Esophagus mucosa (tissue), 1 donor: ENCODE measurements around the gene EBF4. TPM values are rescaled to one million over a fixed set of nuclear protein-coding genes. Genes with fewer than 3 reads are reported as not detected.

Experiments
- ATAC-seq: fragments of 200-7000 bp; cut with Tn5 transposase; one replicate; pipeline ENCODE4 v1.9.1; 2020
- total RNA-seq: library from RNA; stranded (reverse); gene quantifications from one replicate; pipeline ENCODE4 v1.2.4, GENCODE V29; 2023
- donor health status: DM: yes; HTN: yes; CAD: no.

Gene EBF4
- total RNA-seq, 1 donor from 2014 or later: 1.7 TPM

- ATAC-seq: no peak
Observed at GRCh38 chr20:2745060-2745910, 52.7 kb downstream of the EBF4 start.

DNA sequence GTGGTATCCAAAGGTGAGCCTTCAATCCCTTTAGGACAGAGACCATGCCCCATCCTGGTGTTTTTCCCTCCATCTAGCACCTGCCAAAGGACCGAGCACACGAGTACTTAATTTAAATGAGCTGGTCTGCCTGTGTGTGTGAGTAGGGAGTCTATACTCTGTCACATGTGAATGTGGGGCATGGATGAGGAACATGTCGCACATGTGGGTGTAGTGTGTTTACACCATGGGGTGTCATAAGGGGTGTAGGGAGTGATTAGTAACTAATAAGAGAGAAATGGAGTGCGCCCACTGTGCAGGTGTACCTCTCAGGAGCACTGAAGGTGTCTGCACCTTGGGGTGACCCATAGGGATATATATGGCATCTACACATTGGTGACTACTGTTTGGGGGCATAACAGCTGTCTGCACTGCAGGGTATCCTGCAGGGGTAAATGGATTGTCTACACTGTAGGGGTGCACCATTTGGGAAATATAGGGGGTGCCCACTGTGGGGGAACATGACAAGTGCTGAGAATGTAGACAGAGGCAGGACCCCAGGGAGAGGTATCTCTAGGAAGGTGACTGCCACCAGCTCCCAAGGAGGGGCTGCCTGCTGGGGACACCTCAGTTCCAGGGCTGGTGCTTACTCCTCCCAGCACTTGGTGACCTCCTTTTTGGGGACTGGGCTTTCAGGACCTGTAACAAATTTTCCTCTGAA lies 53.5 kb downstream of the EBF4 start:
- no peak for ATAC-seq

DNA sequence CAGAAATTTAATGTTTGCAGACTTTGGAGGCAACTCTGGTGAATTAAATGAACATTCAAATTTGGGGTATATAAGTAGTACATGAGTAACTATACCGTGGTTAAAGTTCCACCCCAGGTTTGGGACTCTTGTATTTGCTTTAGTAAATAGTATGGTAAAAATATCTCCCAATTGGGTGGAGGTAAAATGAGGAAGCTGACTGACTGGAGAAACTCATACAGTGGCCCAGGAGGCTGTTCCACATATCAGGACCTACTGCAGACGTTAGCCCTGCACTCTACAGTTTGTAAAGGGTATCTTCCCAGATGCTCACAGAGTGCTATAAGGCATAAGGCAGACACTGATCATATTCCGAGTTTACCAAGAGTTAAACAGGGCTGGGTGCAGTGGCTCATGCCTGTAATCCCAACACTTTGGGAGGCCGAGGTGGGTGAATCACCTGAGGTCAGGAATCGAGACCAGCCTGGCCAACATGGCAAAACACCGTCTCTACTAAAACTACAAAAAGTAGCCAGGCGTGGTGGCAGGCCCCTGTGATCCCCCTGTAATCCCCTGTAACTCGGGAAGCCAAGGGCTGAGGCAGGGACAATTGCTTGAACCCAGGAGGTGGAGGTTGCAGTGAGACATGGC lies 54.2 kb downstream of the EBF4 start:
- ATAC-seq: no peak

- no peak for ATAC-seq
Observed at GRCh38 chr20:2747676-2748235, 55.2 kb downstream of the EBF4 start.

DNA sequence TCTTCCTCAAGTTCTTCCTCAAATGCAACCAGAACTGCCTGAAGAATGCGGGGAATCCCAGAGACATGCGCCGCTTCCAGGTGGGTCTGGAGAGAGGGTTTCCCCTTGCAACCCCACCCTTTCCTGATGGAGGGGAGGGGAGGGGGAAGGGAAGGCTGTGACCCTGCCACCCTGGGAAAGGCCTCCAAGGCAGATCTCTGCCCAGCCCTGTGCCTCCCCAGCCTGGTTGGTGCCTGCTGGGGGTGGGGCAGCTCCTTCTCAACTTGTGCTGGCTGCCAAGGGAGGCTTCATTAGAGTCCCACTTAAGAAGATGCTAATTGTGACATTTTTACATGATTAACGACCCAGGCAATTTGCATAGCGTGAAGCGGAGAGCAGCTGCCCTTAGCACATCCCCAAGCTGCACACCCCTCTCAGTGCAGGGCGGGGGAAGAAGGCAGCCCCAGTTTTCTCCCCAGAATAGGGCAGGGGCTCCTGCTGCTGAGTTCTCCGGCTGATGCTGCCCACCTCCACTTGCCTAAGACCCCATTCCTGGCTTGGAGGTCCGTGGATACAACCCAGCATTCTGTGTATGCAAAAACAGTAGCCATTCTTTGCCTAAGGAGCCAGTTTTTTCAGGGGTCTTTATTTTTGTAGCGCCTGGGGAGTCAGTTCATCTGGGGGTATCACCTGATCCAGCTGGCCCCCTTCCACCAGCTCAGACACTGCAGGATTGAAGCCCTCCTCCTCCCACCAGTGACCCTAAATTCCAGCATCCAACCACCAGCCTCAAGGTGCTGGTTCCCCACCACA lies 56.2 kb downstream of the EBF4 start:
- ATAC-seq: no peak

GRCh38 chr20:2749343-2749950 lies 56.9 kb downstream of the EBF4 start:
- ATAC-seq: no peak

DNA sequence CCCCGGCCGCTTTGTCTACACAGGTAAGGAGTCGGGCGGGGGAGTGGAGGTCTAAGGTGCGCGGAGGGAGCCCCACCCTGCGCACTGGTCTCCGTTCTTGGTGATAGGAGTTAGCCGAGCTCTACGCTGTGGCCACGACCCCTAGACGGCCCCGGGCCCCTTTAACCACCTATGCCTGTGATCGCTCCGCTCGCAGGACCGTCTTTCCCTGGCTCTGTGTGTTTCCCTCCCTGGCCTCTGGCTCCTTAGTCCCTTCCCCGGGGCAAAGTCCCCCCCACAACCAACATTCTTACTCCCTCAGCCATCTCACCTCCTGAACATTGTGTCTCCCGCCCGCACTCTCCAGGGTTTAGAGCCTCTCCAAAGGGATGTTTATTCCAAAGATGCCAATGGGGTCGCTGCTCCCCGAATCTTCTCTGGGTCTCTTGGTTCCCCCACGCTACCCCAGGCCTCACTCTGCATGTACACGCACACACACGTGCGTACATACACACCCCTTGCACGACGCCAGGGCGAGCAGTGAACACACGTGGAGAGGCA lies 57.4 kb downstream of the EBF4 start:
- no peak for ATAC-seq

DNA sequence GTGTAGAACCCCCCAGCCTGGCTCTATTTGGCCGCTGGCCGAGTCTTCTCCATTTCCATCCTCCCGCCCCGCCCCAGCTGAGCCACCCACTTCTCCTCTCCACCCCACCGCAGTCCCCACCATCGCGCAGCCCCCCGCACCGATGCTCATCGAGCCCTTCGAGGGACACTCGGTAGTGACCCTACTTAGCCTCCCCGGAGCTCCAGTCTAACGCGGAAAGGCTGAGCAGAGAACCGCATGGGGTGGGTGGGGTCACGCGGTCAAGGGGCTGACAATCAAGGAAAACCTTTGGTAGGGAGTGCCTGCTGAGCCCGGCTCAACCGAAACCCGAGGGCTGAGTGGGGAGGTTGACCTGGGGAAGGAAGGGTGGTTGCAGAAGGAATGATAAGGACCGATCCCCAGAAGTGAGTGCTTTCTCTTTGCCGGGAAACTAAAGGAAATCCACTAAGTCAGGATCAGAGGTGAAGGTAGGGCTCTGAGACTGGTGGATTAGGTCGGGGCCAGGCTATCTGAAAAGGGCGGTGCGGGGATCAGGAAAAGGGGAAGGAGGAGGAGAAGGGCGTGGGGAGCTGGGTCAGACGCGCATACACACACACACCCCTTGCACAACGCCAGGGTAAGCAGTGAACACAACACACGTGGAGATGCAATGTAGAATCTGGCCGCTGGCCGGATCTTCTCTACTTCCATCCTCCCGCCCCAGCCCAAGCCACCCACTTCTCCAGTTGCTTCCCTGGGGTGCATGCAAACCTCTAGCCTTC lies 58.1 kb downstream of the EBF4 start:
- ATAC-seq: peak; percentile 70

GRCh38 chr20:2751347-2751877 lies 58.8 kb downstream of the EBF4 start:
- no peak for ATAC-seq

DNA sequence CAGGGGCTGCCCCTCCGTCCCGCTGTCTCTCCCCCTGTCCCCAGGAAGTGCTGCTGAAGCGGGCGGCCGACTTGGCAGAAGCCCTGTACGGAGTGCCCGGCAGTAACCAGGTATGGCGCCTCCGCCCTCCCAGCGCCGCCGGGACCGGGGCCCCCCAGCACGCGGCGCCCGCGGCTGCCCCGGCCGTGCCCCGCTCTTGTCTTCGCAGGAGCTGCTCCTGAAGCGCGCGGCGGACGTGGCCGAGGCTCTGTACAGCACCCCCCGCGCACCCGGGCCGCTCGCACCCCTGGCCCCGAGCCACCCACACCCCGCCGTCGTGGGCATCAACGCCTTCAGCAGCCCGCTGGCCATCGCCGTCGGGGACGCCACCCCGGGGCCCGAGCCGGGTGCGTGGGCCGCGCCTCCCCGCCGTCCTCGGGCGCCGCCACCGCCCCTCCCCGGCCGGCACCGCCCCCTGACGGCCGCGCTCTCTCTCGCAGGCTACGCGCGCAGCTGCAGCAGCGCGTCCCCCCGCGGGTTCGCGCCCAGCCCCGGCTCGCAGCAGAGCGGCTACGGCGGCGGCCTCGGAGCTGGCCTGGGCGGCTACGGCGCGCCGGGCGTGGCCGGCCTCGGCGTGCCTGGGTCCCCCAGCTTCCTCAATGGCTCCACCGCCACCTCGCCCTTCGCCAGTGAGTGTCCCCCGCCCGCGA lies 59.4 kb downstream of the EBF4 start:
- peak; percentile 26 for ATAC-seq

DNA sequence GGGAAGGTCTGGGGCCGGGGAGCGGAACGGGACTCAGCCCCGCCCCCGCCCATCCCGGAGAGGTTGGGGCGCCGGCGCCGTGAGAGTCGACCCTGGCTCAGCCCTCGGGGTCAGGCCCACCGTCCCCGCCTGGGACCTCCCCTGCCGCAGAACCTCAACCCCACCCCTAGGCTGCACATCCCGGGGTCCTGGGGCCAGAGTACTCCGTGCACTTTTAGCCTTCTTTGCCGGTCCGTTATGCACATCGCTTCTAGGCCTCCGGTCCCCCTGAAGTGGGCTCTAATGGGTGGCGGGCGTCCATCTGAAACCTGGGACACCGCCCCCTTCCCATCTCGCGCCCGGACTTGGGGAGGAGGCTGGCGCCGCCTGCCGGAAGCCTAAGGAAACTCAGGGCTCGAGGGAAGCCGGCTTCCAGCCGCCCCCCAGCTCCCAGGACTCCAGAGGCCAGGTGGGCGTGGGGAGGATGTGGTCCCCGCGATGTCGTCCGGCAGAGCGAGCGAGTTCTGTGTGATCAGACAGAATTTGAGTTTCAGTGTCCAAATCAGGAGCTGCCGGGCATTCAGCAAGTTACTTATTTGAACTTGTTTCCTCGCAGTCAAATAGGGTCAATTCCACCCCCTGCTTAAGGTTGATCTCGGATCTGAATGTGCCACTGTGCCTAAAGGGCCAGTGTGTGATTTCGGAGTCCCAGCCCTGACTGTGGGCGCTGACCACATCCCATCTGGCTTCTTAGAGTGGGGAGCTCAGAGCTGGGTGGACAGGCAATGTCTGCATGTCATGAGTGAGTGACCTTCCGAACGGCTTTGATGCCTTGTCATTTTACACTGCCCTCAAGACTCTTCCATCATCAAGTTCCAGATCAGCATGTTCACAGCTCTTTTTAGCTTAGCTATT lies 60.2 kb downstream of the EBF4 start:
- no peak for ATAC-seq

GRCh38 chr20:2753461-2754040 lies 61.0 kb downstream of the EBF4 start:
- no peak for ATAC-seq

DNA sequence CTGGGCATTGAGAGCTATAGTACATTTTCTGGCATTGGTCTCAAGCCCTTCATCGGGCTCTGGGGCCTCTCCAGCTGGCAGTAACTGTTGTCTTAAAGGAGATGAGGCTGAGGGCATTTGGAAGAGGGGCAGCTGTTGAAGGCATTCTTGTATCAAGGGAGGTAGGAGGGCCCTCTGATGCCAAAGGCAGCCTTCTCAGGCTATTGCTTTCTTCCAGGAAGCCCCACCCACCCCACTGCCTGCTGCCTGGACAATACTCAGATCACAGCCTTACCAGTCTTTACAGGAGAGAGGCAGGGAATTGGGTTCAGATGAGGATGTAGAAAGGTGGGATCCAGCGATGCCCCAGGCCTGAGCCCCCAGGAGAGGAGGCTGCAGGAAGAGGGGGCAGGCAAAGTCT lies 61.8 kb downstream of the EBF4 start:
- ATAC-seq: no peak

DNA sequence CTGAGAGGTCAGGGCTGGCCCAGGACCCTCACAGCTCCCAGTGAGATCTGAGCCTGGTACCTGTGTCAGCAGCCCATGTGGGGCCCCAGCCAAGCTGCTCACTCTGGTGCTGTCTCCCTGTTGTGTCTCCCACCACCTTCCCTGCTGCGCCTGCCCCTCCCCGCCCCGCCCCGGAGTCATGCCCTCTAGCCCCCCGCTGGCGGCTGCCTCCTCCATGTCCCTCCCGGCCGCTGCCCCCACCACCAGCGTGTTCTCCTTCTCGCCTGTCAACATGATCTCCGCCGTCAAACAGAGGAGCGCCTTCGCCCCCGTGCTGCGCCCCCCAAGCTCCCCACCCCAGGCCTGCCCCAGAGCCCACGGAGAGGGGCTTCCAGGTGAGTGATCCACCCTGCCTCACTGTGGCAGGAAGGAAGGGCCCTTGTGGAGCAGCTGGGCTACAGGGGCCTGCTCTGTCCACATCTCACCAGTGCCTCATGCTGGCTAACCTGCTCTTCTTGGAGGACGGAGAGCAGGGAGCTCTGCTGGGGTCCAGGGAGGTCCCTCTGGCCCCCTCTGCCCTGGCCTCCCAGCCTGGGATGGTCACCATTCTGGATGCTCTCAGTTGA lies 63.0 kb downstream of the EBF4 start:
- ATAC-seq: no peak

DNA sequence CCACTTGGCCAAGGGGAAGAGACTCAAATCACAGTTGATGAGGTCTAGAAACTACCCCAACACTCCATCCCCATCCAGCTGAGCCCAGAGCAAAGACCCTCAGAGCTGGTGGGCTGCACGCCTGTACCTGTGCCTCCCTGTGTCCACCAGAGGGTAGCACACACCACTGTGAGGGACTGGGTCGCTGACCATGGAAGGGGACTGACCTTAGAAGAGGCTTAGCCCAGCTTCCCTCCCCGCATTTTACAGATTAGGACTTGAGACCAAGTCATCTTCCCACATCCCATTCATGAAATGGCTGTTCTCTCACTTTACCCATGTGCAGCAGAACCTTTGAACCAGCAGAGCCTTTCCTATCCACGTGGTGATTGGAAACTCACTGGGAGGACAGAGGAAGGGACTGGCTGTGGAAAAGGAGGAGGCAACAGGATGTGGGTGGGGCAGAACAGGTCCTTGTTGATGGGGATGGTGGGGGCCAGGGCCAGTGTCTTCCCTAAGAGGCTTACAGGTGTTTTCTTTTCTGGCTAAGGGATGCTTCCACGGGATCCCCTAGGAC lies 63.6 kb downstream of the EBF4 start:
- ATAC-seq: no peak

GRCh38 chr20:2757001-2757400 lies 64.4 kb downstream of the EBF4 start:
- ATAC-seq: no peak

DNA sequence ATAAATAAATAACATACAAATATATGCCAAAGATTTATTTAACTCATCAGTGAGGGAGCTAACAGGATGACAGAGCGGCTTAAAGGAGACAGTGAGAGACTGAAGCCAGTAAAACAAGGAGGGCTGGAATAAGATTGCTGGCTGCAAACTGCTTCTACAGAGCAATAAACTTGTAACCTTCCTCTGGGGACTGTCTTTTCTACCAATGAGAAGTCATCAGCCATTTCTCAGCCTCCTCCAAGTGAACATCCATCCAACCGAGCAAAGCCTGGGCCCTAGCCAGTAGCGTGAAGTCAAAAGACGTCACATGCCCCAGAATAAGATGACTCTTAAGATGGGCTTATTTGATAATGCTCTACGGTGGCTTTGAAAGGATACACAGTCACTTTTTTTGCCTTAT lies 65.4 kb downstream of the EBF4 start:
- no peak for ATAC-seq

DNA sequence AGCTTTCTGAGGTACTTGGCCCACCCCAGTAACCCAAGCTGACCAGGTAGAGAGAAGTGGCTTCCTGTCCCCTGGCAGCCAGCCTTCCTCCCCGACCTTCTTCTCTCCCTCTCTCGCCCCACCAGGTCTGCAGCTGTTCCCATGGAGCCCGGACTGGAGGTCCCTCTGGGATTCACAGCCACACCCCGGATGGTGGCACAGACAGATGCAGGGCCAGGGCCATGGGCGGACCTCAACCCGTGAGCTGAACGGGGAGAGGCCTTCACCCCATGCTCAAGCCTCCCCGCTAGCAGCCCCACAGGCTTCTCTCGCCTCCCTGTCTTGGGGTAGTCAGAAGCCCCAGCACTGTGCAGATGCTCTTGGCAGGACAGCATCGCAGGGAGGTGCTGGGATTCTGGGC lies 66.6 kb downstream of the EBF4 start:
- ATAC-seq: no peak
